ENCODE data around the gene TRDN.

DNA sequence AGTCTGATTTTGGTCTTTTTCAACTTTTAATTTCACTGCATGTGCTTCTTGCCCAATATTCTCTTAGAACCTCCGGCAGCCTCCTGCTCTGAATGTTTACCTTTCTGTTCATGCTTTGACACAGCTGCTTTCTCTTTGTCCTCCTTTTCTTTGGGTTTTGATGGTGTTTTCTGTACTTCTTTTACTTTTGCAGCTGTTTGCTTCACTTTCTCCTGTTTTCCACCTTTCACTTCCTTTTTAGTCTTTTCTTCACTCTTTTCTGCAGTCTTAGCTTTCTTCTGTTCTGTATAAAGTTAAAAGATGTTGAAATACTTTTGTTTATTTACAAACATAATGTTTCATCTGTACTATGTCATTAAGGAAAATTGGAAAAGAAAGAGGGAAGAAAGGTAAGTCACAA lies 133.1 kb downstream of the TRDN start:
- TF ChIP-seq, protein P1, sequence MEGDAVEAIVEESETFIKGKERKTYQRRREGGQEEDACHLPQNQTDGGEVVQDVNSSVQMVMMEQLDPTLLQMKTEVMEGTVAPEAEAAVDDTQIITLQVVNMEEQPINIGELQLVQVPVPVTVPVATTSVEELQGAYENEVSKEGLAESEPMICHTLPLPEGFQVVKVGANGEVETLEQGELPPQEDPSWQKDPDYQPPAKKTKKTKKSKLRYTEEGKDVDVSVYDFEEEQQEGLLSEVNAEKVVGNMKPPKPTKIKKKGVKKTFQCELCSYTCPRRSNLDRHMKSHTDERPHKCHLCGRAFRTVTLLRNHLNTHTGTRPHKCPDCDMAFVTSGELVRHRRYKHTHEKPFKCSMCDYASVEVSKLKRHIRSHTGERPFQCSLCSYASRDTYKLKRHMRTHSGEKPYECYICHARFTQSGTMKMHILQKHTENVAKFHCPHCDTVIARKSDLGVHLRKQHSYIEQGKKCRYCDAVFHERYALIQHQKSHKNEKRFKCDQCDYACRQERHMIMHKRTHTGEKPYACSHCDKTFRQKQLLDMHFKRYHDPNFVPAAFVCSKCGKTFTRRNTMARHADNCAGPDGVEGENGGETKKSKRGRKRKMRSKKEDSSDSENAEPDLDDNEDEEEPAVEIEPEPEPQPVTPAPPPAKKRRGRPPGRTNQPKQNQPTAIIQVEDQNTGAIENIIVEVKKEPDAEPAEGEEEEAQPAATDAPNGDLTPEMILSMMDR (IDR thresholded peaks at IDR 0.05), result no peak
- no peak for TF ChIP-seq POLR2A (IDR thresholded peaks at IDR 0.05)
